Karpas-422 (cell line): Measurements from ENCODE around the gene C6orf136. TPM values are rescaled to one million over a fixed set of nuclear protein-coding genes. Genes with fewer than 3 reads are reported as not detected.
"Not testable (repeated sequence)": the region's sequence is repeated elsewhere in the genome, so short reads cannot be mapped to it uniquely, and the experiment has no call there.

Source experiments
- DNase-seq: peaks from one replicate; pipeline ENCODE4 v3.0.0-alpha.2; 2015
- H2AFZ ChIP-seq: fragments of 200-600 bp; sonication (generic); 2 replicates; pipeline ENCODE4 v1.6.1; 2014; ENCODE audit warnings: antibody characterized with exemption, low read length, mixed read lengths
- H3K27ac ChIP-seq: fragments of 200-600 bp; sonication (generic); 2 replicates; pipeline ENCODE4 v1.5.1; 2014; ENCODE audit warnings: mild to moderate bottlenecking, low read length, moderate library complexity
- H3K27me3 ChIP-seq: fragments of 200-600 bp; sonication (generic); 2 replicates; pipeline ENCODE4 v1.6.1; 2014; ENCODE audit warnings: low read length, mixed read lengths
- H3K36me3 ChIP-seq: fragments of 200-600 bp; sonication (generic); 2 replicates; pipeline ENCODE4 v1.6.1; 2014; ENCODE audit warnings: low read length, mixed read lengths; ENCODE audit not compliant: insufficient read depth
- H3K4me1 ChIP-seq: fragments of 200-600 bp; sonication (generic); 2 replicates; pipeline ENCODE4 v1.6.1; 2014; ENCODE audit warnings: mild to moderate bottlenecking, low read length, mixed read lengths
- H3K4me2 ChIP-seq: fragments of 200-600 bp; sonication (generic); 2 replicates; pipeline ENCODE4 v1.6.1; 2014; ENCODE audit warnings: low read length, low read depth, mild to moderate bottlenecking; ENCODE audit not compliant: poor library complexity, severe bottlenecking
- H3K4me3 ChIP-seq: fragments of 200-600 bp; sonication (generic); 2 replicates; pipeline ENCODE4 v1.5.1; 2014; ENCODE audit warnings: mild to moderate bottlenecking, antibody characterized with exemption, low read length, mixed read lengths
- H3K79me2 ChIP-seq: fragments of 200-600 bp; sonication (generic); 2 replicates; pipeline ENCODE4 v1.6.1; 2014; ENCODE audit warnings: mild to moderate bottlenecking, low read length, mixed read lengths
- H3K9ac ChIP-seq: fragments of 200-600 bp; sonication (generic); 2 replicates; pipeline ENCODE4 v1.6.0; 2014; ENCODE audit warnings: low read length
- H3K9me2 ChIP-seq: fragments of 200-600 bp; sonication (generic), shearing (Covaris generic); replicated peaks from 2 replicates; pipeline ENCODE4 v1.6.0; 2014; ENCODE audit warnings: mild to moderate bottlenecking, low read length, moderate library complexity; ENCODE audit not compliant: insufficient read depth
- H3K9me3 ChIP-seq: fragments of 300-700, 200-600 bp; sonication (generic); 2 replicates; pipeline ENCODE4 v1.6.1; 2014; ENCODE audit warnings: low read length, mixed read lengths
- H4K20me1 ChIP-seq: fragments of 200-600 bp; sonication (generic); 2 replicates; pipeline ENCODE4 v1.6.1; 2014; ENCODE audit warnings: mild to moderate bottlenecking, antibody characterized with exemption, low read length, low read depth; ENCODE audit not compliant: insufficient read depth
- total RNA-seq: library from RNA; depleted of rRNA; stranded (reverse); fragments of >200 nt; shearing (Covaris generic); gene quantifications from 2 replicates; pipeline ENCODE4 v1.2.3, GENCODE V29; 2014; ENCODE audit warnings: low replicate concordance; rRNA removed

Gene C6orf136
- total RNA-seq = 5.6 and 10.0 TPM in 2 replicates

GRCh38 chr6:30646450-30647241, at the start of gene C6orf136:
TSS of gene C6orf136 (plus strand) at chr6:30647133. CDS start at chr6:30647232, 99 bp downstream.
- H3K9ac ChIP-seq = peak within 1 kb of the TSS; percentile 96
- no peaks in the 10 kb centered on the region; the same call in 1 of the 2 replicates for H3K36me3 ChIP-seq
- peak within 1 kb of the TSS; percentile 89 for H3K4me2 ChIP-seq
- H3K4me1 ChIP-seq = peaks cover 19% of the 10 kb centered on the region
- peak; percentile 97 for DNase-seq
- peaks cover 8% of the 10 kb centered on the region; the same call in 1 of the 2 replicates for H4K20me1 ChIP-seq
- H3K79me2 ChIP-seq = peaks cover 54% of the 10 kb centered on the region
- H2AFZ ChIP-seq = peak within 1 kb of the TSS; percentile 94
- H3K27ac ChIP-seq = peak within 1 kb of the TSS; percentile 79
- H3K9me2 ChIP-seq = no peaks in the 10 kb centered on the region
- peak within 1 kb of the TSS; percentile 85 for H3K4me3 ChIP-seq
- no peaks in the 10 kb centered on the region for H3K9me3 ChIP-seq
- H3K27me3 ChIP-seq = no peaks in the 10 kb centered on the region

GRCh38 chr6:30597315-30598144, 49.4 kb upstream of the C6orf136 start:
- H3K79me2 ChIP-seq, H3K9ac ChIP-seq, H3K9me3 ChIP-seq, H3K27me3 ChIP-seq, H3K27ac ChIP-seq, H3K4me3 ChIP-seq, H2AFZ ChIP-seq, H3K4me2 ChIP-seq, H3K9me2 ChIP-seq, H3K4me1 ChIP-seq: not testable (repeated sequence)
- peak; percentile 92 for DNase-seq
- H3K36me3 ChIP-seq = peaks cover 39% of the 10 kb centered on the region
- H4K20me1 ChIP-seq = peaks cover 22% of the 10 kb centered on the region

GRCh38 chr6:30598912-30599624, 47.9 kb upstream of the C6orf136 start:
- Histone ChIP-seq H3K79me2 (no peaks in the 10 kb centered on the region), H3K27ac (no peak overlapping the region), H3K36me3 (peaks cover 50% of the 10 kb centered on the region), H3K4me3 (no peak overlapping the region), H3K4me2 (no peak overlapping the region), H3K9me2 (no peaks in the 10 kb centered on the region), H4K20me1 (peaks cover 35% of the 10 kb centered on the region), H2AFZ (no peak overlapping the region), H3K27me3 (no peaks in the 10 kb centered on the region), H3K4me1 (no peaks in the 10 kb centered on the region), H3K9me3 (no peaks in the 10 kb centered on the region), H3K9ac (no peak overlapping the region)
- peak; percentile 53 for DNase-seq

- Histone ChIP-seq H3K79me2 (no peaks in the 10 kb centered on the region), H3K4me3 (no peak overlapping the region), H2AFZ (no peak overlapping the region), H3K27me3 (no peaks in the 10 kb centered on the region), H3K4me1 (no peaks in the 10 kb centered on the region), H3K9ac (no peak overlapping the region), H3K9me3 (no peaks in the 10 kb centered on the region), H3K4me2 (no peak overlapping the region), H3K9me2 (no peaks in the 10 kb centered on the region), H3K27ac (no peak overlapping the region), H3K36me3 (peaks cover 53% of the 10 kb centered on the region), H4K20me1 (peaks cover 41% of the 10 kb centered on the region)
- no peak for DNase-seq
Observed at GRCh38 chr6:30599625-30600324, 47.2 kb upstream of the C6orf136 start.

GRCh38 chr6:30600451-30600961, 46.4 kb upstream of the C6orf136 start:
- H3K4me1 ChIP-seq = no peaks in the 10 kb centered on the region
- no peaks in the 10 kb centered on the region for H3K9me2 ChIP-seq
- no peak overlapping the region for H3K27ac ChIP-seq
- no peak overlapping the region for H3K4me2 ChIP-seq
- no peak overlapping the region for H3K9ac ChIP-seq
- H3K79me2 ChIP-seq = no peaks in the 10 kb centered on the region
- no peaks in the 10 kb centered on the region for H3K27me3 ChIP-seq
- no peak overlapping the region for H3K4me3 ChIP-seq
- no peak for DNase-seq
- no peak overlapping the region for H2AFZ ChIP-seq
- H4K20me1 ChIP-seq = peaks cover 47% of the 10 kb centered on the region
- H3K36me3 ChIP-seq = peaks cover 57% of the 10 kb centered on the region
- H3K9me3 ChIP-seq = no peaks in the 10 kb centered on the region

- no peaks in the 10 kb centered on the region for H3K79me2 ChIP-seq
- peaks cover 51% of the 10 kb centered on the region for H4K20me1 ChIP-seq
- H3K27me3 ChIP-seq = no peaks in the 10 kb centered on the region
Observed at GRCh38 chr6:30601436-30601814, 45.5 kb upstream of the C6orf136 start.

GRCh38 chr6:30601815-30602641, 44.9 kb upstream of the C6orf136 start:
- Histone ChIP-seq H3K4me1 (no peaks in the 10 kb centered on the region), H3K27ac (no peak overlapping the region), H3K9me3 (no peaks in the 10 kb centered on the region), H2AFZ (no peak overlapping the region), H4K20me1 (peaks cover 57% of the 10 kb centered on the region), H3K36me3 (peaks cover 70% of the 10 kb centered on the region), H3K4me3 (no peak overlapping the region), H3K27me3 (no peaks in the 10 kb centered on the region), H3K79me2 (no peaks in the 10 kb centered on the region), H3K4me2 (no peak overlapping the region), H3K9me2 (no peaks in the 10 kb centered on the region), H3K9ac (no peak overlapping the region)
- DNase-seq = no peak

More at GRCh38 chr6:30601436-30601814, 45.5 kb upstream of the C6orf136 start:
- H3K4me3 ChIP-seq = no peak overlapping the region
- no peak for DNase-seq
- no peaks in the 10 kb centered on the region for H3K4me1 ChIP-seq
- H2AFZ ChIP-seq = no peak overlapping the region
- H3K4me2 ChIP-seq = no peak overlapping the region
- peaks cover 64% of the 10 kb centered on the region for H3K36me3 ChIP-seq
- H3K9ac ChIP-seq = no peak overlapping the region
- H3K27ac ChIP-seq = no peak overlapping the region
- no peaks in the 10 kb centered on the region for H3K9me3 ChIP-seq
- H3K9me2 ChIP-seq = no peaks in the 10 kb centered on the region
